Omental fat pad (tissue), 4 donors: ENCODE measurements around the gene SGO2. TPM values are rescaled to one million over a fixed set of nuclear protein-coding genes. Genes with fewer than 3 reads are reported as not detected.

Experiments used
- ATAC-seq: fragments of 150-250 bp; one replicate; pipeline ENCODE4 v1.9.1; 2016; ENCODE audit warnings: mild to moderate bottlenecking, moderate library complexity; ENCODE audit not compliant: low FRiP score
- DNase-seq: peaks from one replicate; pipeline ENCODE4 v3.0.0-alpha.2; 2019; ENCODE audit warnings: low spot score
- CTCF ChIP-seq, 3 donors: fragments of 450-650 bp; IDR thresholded peaks; one replicate each; pipeline ENCODE4 v1.5.1; 2016 to 2017; ENCODE audit warnings: antibody characterized with exemption in 3 of 3, mild to moderate bottlenecking in 3 of 3, moderate library complexity in 2 of 3
- total RNA-seq, 4 donors: library from RNA; depleted of rRNA; stranded (reverse); fragments of >200 nt; gene quantifications; one replicate each; pipeline ENCODE4 v1.1.0, GENCODE V29; 2016

The SGO2 gene
- total RNA-seq, 4 donors from 2014 or later: 4.7 to 18.7 (median 9.5) TPM

GRCh38 chr2:200595913-200596312 is 69.9 kb downstream of the SGO2 start:
- no peak for DNase-seq
- no peak for ATAC-seq
- TF ChIP-seq CTCF (IDR thresholded peaks at IDR 0.05): no peak

DNA sequence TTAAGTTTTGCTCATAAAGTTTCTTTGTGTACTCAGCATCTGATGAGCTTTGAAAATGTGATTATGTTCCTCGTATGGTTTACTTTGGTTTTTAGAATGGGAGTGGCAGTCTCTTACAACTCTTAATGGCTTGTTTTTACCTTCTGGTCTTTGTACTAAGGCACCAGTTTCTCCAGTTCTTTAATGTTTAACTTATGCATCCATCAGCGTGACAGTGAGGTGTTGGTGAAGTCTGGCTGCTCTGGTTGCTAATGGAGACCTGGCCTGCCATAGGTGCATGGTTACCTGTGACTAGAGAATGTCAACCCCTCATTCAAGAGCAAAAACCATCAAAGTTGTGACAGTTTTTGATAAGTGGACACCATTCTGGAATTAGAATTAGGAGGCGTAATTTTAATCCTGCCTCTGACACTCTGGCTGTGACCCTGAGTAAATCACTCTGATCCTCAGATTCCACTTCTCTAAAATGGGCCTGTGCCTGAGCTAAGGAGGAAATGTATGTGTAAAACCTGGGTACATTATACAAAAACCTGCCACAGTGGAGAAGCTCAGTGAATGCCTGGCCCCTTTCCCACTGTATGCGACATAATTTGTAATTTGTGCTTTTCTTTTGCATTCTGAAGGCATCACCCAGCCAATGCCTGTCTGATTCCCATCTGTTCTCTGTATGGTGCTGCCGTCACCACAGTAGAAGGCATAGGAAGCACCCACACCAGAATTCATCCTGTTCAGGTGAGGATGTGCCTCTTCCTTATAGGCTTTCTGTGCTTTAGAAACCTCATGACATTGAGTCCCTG is 71.0 kb downstream of the SGO2 start:
- DNase-seq: no peak
- TF ChIP-seq CTCF (IDR thresholded peaks at IDR 0.05): no peak
- ATAC-seq: no peak

GRCh38 chr2:200599206-200599605 is 73.2 kb downstream of the SGO2 start:
- DNase-seq: no peak
- no peak for ATAC-seq
- no peak for TF ChIP-seq CTCF (IDR thresholded peaks at IDR 0.05)

DNA sequence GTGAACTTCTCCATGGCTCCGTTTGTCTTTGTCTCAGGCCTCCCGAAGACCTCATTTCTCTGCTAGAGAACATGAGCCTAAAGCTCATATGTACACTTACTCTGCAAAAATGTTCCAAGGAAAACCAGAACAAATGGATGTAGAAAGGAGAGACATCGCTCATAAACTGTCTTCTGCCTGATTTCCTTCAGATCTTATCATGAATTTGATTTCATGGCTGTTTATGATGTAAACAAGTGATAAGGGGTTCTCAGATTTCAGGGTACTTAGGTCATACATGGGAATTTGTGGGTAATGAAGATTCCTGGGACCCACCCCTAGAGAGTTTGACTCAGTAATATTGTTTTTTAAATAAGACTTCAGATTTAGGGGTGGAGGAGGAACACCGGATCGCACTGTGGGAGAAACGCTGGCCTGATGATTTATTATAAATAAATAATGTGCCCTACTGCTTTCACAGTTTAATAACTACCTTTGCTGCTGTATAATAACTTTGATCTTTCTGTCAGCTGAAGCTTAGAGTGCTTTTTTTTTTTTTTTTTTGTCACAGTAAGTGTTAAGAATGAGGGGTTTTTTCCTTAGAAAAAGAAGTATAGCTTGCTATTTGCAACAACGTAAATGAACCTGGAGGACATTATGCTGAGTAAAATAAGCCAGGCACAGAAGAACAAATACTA is 74.7 kb downstream of the SGO2 start:
- no peak for DNase-seq
- ATAC-seq: no peak
- no peak for TF ChIP-seq CTCF (IDR thresholded peaks at IDR 0.05)

GRCh38 chr2:200602584-200602983 is 76.6 kb downstream of the SGO2 start:
- no peak for DNase-seq
- no peak for ATAC-seq
- TF ChIP-seq CTCF (IDR thresholded peaks at IDR 0.05): no peak

GRCh38 chr2:200603972-200604371 is 78.0 kb downstream of the SGO2 start:
- no peak for TF ChIP-seq CTCF (IDR thresholded peaks at IDR 0.05)
- ATAC-seq (peak; percentile 90), DNase-seq (no peak)
